ENCODE measurements around the gene DICER1. TPM values are rescaled to one million over a fixed set of nuclear protein-coding genes. Genes with fewer than 3 reads are reported as not detected.

DICER1 gene
- total and polyA plus RNA-seq, 2 donors (not counting 3 experiments of a cell fraction or from before 2014, with no cell fraction given): 8.3 to 43.6 TPM

DNA sequence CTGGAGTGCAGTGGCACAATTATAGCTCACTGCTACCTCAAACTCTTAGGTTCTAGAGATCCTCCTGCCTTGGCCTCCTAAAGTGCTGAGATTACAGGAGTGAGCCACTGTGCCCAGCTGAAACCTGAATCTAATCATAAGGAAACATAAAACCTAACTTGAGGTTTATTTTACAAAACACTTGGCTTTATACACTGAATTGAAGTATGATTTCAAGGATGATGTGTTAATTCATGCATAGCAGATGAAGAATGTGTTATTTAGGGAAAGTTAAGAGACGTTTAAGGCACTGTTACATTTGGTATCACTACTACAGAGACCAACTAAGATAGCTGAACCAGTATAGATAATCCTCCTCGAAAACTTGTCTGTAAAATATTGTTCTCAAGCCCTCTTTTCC, 6.4 kb downstream of the DICER1 start:
- H3K9me1 ChIP-seq (replicated peaks; ENCODE audit: control insufficient read depth, extremely low read depth, insufficient read depth, low read length): no peaks in the 10 kb centered on the region
- no peak for TF ChIP-seq POLR2A (IDR thresholded peaks at IDR 0.05; ENCODE audit: low read depth, low read length)
- no peak for TF ChIP-seq EZH2 (IDR thresholded peaks at IDR 0.05; ENCODE audit: borderline replicate concordance, low read depth, low read length, severe bottlenecking)
- TF ChIP-seq, protein P1, sequence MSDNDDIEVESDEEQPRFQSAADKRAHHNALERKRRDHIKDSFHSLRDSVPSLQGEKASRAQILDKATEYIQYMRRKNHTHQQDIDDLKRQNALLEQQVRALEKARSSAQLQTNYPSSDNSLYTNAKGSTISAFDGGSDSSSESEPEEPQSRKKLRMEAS (IDR thresholded peaks at IDR 0.05; ENCODE audit: insufficient read depth, insufficient read length): no peak
- no peak for TF ChIP-seq GATA2 (IDR thresholded peaks at IDR 0.05; ENCODE audit: insufficient read depth, insufficient read length, low read depth, low read length)
- no peak for TF ChIP-seq MYC (IDR thresholded peaks at IDR 0.05; ENCODE audit: low read depth, low read length)
- TF ChIP-seq POLR2AphosphoS5 (IDR thresholded peaks at IDR 0.05; ENCODE audit: insufficient read depth, low read depth, low read length): no peak
- no peak for TF ChIP-seq FOS (IDR thresholded peaks at IDR 0.05; ENCODE audit: borderline replicate concordance, insufficient read depth, low read length)
- TF ChIP-seq CTCF (IDR thresholded peaks at IDR 0.05; ENCODE audit: extremely low read depth in 1 of 2, insufficient read depth in 1 of 2, low read depth in 1 of 2, low read length in 2 of 2): no peak
- TF ChIP-seq JUN (IDR thresholded peaks at IDR 0.05; ENCODE audit: borderline replicate concordance, insufficient read depth, insufficient read length, low read depth): no peak
- no peaks in the 10 kb centered on the region for H3K9me3 ChIP-seq (replicated peaks; ENCODE audit: control insufficient read depth, insufficient read depth, low read length)
- no peaks in the 10 kb centered on the region for H3K27me3 ChIP-seq (ENCODE audit: control insufficient read depth in 2 of 2, insufficient read depth in 2 of 2, low read length in 2 of 2)
- no peak overlapping the region for H3K27ac ChIP-seq (ENCODE audit: insufficient read depth, low read depth, low read length)
- H3K36me3 ChIP-seq (ENCODE audit: control insufficient read depth in 2 of 2, extremely low read depth in 1 of 2, insufficient read depth in 2 of 2, low read length in 2 of 2): no peaks in the 10 kb centered on the region
- H3K4me2 ChIP-seq (ENCODE audit: insufficient read depth, low read length): no peak overlapping the region
- H3K4me3 ChIP-seq (replicated peaks in 1 of 3; ENCODE audit: insufficient read depth in 1 of 3, low read depth in 1 of 3, low read length in 3 of 3): no peak overlapping the region
- CTCF ChIA-PET: interaction anchor here (0.9 kb wide), 1 partner anchor 18 kb away, joined by 3 read pairs; no protein-coding TSS in a partner anchor
- dilution Hi-C loops (cut with MboI; ENCODE audit: extremely low pct_ligation_motif_present, low sequenced_read_pairs): no loop called here
- DNase-seq (ENCODE audit: low read depth, low spot score) (no peak), FAIRE-seq (no peak)
- no peak overlapping the region for H2AFZ ChIP-seq (ENCODE audit: low read depth, low read length)
- BruUV-seq (replicated peaks): no TSS peak
- POLR2A ChIA-PET: no interaction called here
- H3K9ac ChIP-seq (replicated peaks; ENCODE audit: extremely low read depth, insufficient read depth, low read length): no peak overlapping the region
- peaks cover 100% of the 10 kb centered on the region for H3K79me2 ChIP-seq (ENCODE audit: control insufficient read depth, insufficient read depth, low read length)
- H3K4me1 ChIP-seq (ENCODE audit: control insufficient read depth, extremely low read depth, insufficient read depth, low read length): peaks cover 8% of the 10 kb centered on the region
- intact Hi-C loops (cut with micrococcal nuclease): loop anchor here (10.0 kb wide), 1 partner anchor 364 kb away; the partner anchor contains the start of gene SYNE3
- peaks cover 21% of the 10 kb centered on the region for H4K20me1 ChIP-seq (replicated peaks; ENCODE audit: control insufficient read depth, extremely low read depth, insufficient read depth, low read length)
